Lung (tissue), 12 donors: Measurements from ENCODE around the gene TUB. TPM values are rescaled to one million over a fixed set of nuclear protein-coding genes. Genes with fewer than 3 reads are reported as not detected.

ENCODE experiments used
- ATAC-seq: fragments of 200-7000 bp; cut with Tn5 transposase; one replicate; pipeline ENCODE4 v1.9.1; 2020; ENCODE audit warnings: moderate number of reproducible peaks; ENCODE audit not compliant: insufficient read depth, low FRiP score
- DNase-seq, 3 donors: peaks; one replicate each; pipeline ENCODE4 v3.0.0-alpha.2; 2013 to 2017
- H3K27ac ChIP-seq, 2 donors: one replicate each; pipeline ENCODE4 v1.5.1; 2013; ENCODE audit warnings: mild to moderate bottlenecking in 2 of 2, moderate library complexity in 2 of 2, control low read depth in 1 of 2, inconsistent platforms in 1 of 2, low read depth in 1 of 2, low read length in 1 of 2
- H3K27me3 ChIP-seq, 3 donors: one replicate each; pipeline ENCODE4 v1.5.1; 2013; ENCODE audit warnings: low read length in 2 of 3; ENCODE audit not compliant: control insufficient read depth in 3 of 3, insufficient read depth in 3 of 3
- H3K36me3 ChIP-seq, 4 donors: one replicate each; pipeline ENCODE4 v1.5.1; 2013; ENCODE audit warnings: low read length in 4 of 4, mild to moderate bottlenecking in 1 of 4, moderate library complexity in 1 of 4; ENCODE audit not compliant: control insufficient read depth in 4 of 4, insufficient read depth in 4 of 4
- H3K4me1 ChIP-seq, 5 donors: one replicate each; pipeline ENCODE4 v1.5.1; 2013; ENCODE audit warnings: low read length in 5 of 5, mild to moderate bottlenecking in 2 of 5, moderate library complexity in 1 of 5; ENCODE audit not compliant: control insufficient read depth in 5 of 5, insufficient read depth in 5 of 5
- H3K4me3 ChIP-seq: one replicate; pipeline ENCODE4 v1.5.1; 2013; ENCODE audit warnings: mild to moderate bottlenecking, control low read depth, moderate library complexity
- H3K9ac ChIP-seq, 2 donors: one replicate each; pipeline ENCODE4 v1.5.1; 2013; ENCODE audit warnings: low read length in 2 of 2, control low read depth in 1 of 2; ENCODE audit not compliant: insufficient read depth in 1 of 2
- H3K9me3 ChIP-seq, 4 donors: one replicate each; pipeline ENCODE4 v1.5.1; 2013; ENCODE audit warnings: low read length in 3 of 4, mild to moderate bottlenecking in 1 of 4, moderate library complexity in 1 of 4; ENCODE audit not compliant: control insufficient read depth in 4 of 4, insufficient read depth in 3 of 4
- WGBS, 2 donors: extraction: QIAGEN DNeasy Blood & Tissue Kit; methylation state at CpG; one replicate each; pipeline ENCODE4 v1.1.7; 2013; 5-methylcytosine and 5-hydroxymethylcytosine counted together
- polyA plus RNA-seq, 2 donors: library from polyadenylated mRNA; stranded (reverse); fragments of 200-250 nt; gene quantifications; one replicate each; pipeline ENCODE4 v1.2.1, GENCODE V29; 2013
- total RNA-seq, 2 donors: library from RNA; depleted of rRNA in 1 of 2; stranded (reverse); fragments of >200 nt in 1 of 2; gene quantifications; one replicate each; pipeline ENCODE4 v1.2.1, GENCODE V29; 2014 to 2021
- TF ChIP-seq, protein P1 (sequence below): IDR thresholded peaks from 2 replicates; pipeline ENCODE4 v1.5.1; 2012; ENCODE audit warnings: mild to moderate bottlenecking; ENCODE audit errors: control extremely low read depth, extremely low read depth
- donor health status: control.
- donor health status: control.
- donor health status: Bipolar disorder and iron deficiency.
- donor health status: healthy.
- donor health status: DM: yes; HTN: yes; CAD: no.

The TUB gene
- total and polyA plus RNA-seq, 4 donors: 0.96 to 23.5 (median 5.1) TPM

DNA sequence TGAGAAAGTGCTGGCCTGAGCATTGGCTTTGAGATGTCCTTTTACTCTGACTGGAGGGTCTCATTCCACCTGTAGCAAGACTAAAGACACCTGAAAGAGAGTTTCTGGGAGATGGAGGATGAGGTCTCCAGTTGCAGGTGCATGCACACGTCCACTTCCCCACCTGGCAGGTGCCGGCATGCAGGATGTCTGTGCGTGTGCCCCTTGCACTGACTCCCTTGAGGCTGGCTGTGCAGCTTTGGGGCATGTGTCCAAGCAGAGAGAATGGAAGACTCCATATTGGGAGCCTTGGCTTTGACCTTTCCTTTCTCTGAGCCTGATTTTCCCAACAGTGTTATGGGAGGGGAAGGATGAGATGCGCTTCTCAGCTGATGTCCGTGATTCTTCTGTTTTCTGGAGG lies 44.0 kb upstream of the TUB start:
- Histone ChIP-seq H3K4me1 (peaks cover 0 to 11% (median 2%) of the 10 kb centered on the region in 5 donors), H3K27ac (no peak overlapping the region), H3K36me3 (no peaks in the 10 kb centered on the region), H3K9me3 (no peaks in the 10 kb centered on the region), H3K4me3 (no peak overlapping the region), H3K9ac (no peak overlapping the region), H3K27me3 (peaks cover 0 to 2% (median 0%) of the 10 kb centered on the region in 3 donors)
- ATAC-seq (no peak), DNase-seq (no peak)
- TF ChIP-seq, protein P1, sequence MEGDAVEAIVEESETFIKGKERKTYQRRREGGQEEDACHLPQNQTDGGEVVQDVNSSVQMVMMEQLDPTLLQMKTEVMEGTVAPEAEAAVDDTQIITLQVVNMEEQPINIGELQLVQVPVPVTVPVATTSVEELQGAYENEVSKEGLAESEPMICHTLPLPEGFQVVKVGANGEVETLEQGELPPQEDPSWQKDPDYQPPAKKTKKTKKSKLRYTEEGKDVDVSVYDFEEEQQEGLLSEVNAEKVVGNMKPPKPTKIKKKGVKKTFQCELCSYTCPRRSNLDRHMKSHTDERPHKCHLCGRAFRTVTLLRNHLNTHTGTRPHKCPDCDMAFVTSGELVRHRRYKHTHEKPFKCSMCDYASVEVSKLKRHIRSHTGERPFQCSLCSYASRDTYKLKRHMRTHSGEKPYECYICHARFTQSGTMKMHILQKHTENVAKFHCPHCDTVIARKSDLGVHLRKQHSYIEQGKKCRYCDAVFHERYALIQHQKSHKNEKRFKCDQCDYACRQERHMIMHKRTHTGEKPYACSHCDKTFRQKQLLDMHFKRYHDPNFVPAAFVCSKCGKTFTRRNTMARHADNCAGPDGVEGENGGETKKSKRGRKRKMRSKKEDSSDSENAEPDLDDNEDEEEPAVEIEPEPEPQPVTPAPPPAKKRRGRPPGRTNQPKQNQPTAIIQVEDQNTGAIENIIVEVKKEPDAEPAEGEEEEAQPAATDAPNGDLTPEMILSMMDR: no peak
- 88 to 90% methylated on average over 5 of the region's 5 CpGs for WGBS, 2 donors

DNA sequence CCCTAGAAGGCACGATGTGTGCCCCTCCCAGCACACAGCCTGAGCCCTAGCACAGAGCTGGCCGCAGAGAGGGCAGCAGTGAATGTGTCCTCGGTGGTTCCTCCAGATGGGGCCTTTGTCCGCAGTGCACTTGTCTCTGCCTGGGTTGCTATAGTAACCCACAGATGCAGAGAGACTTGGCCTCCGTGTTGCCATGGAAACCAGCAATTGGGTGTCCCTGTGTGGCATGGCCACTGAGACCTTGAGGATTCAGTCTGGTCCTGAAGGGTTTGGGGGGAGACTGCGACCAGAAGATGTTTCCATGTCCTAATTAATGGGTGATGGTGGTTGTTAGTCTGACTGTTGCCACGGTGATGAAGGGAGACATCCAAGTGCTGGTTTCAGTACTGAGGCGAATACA lies 42.6 kb upstream of the TUB start:
- Histone ChIP-seq H3K4me1 (peaks cover 0 to 3% (median 1%) of the 10 kb centered on the region in 5 donors), H3K36me3 (no peaks in the 10 kb centered on the region), H3K9ac (no peak overlapping the region), H3K27ac (no peak overlapping the region), H3K27me3 (peaks cover 0 to 2% (median 0%) of the 10 kb centered on the region in 3 donors), H3K9me3 (no peaks in the 10 kb centered on the region), H3K4me3 (no peak overlapping the region)
- DNase-seq (no peak), ATAC-seq (no peak)
- 73 to 85% methylated on average over 8 of the region's 8 CpGs for whole genome bisulfite sequencing, 2 donors
- TF ChIP-seq, protein P1: no peak

DNA sequence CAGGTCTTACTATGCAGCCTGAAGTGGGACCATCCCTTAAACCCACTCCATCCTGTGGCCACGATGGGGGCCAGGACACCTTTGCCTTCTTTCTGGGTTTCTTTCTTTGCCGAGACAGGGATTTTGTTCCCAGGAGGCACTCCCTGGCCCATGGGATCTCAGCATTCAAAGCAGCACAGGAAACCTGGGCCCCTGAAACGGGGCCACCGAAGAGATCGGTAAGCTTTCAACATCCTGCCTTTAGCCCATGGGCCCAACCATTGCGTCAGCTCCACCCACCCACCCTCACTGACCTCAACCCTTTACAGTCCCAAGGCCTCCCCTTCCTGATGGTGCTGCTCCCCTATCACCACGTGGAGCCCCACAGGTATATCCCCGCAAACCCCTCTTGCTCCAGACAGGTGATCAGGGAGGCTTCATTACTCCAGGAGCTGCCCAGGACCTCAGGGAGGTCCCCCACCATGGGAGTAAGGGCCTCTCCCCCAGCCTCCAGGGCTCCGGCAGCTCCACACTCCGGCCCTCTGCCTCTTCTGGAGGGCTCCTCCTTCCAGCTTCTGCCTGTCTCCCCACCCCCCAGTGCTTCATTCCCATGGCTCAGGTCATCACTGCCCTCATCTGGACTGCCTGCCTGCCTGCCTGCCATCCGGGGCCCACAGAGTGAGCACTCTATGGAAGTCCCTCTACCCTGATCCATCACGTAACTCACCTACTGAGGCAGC lies 42.0 kb upstream of the TUB start:
- ATAC-seq (no peak), DNase-seq (no peak)
- TF ChIP-seq, protein P1: no peak
- 74 to 77% methylated on average over 11 to 12 of the region's 12 CpGs for WGBS, 2 donors
- no peaks in the 10 kb centered on the region for H3K36me3 ChIP-seq
- no peak overlapping the region for H3K9ac ChIP-seq
- no peak overlapping the region for H3K4me3 ChIP-seq
- no peaks in the 10 kb centered on the region for H3K4me1 ChIP-seq
- H3K27ac ChIP-seq: no peak overlapping the region
- H3K9me3 ChIP-seq: no peaks in the 10 kb centered on the region
- peaks cover 0 to 2% (median 0%) of the 10 kb centered on the region in 3 donors for H3K27me3 ChIP-seq
